GM19372 (cell line): Measurements from ENCODE around the gene TSPO2.
"Not testable (repeated sequence)": the region's sequence is repeated elsewhere in the genome, so short reads cannot be mapped to it uniquely, and the experiment has no call there.

ENCODE experiments used
- ATAC-seq: cut with Tn5 transposase; IDR thresholded peaks from one replicate; pipeline ENCODE4 v1.9.1; 2021; ENCODE audit warnings: mild to moderate bottlenecking, low read depth, moderate library complexity; ENCODE audit not compliant: unreplicated experiment

Gene TSPO2, protein sequence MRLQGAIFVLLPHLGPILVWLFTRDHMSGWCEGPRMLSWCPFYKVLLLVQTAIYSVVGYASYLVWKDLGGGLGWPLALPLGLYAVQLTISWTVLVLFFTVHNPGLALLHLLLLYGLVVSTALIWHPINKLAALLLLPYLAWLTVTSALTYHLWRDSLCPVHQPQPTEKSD

DNA sequence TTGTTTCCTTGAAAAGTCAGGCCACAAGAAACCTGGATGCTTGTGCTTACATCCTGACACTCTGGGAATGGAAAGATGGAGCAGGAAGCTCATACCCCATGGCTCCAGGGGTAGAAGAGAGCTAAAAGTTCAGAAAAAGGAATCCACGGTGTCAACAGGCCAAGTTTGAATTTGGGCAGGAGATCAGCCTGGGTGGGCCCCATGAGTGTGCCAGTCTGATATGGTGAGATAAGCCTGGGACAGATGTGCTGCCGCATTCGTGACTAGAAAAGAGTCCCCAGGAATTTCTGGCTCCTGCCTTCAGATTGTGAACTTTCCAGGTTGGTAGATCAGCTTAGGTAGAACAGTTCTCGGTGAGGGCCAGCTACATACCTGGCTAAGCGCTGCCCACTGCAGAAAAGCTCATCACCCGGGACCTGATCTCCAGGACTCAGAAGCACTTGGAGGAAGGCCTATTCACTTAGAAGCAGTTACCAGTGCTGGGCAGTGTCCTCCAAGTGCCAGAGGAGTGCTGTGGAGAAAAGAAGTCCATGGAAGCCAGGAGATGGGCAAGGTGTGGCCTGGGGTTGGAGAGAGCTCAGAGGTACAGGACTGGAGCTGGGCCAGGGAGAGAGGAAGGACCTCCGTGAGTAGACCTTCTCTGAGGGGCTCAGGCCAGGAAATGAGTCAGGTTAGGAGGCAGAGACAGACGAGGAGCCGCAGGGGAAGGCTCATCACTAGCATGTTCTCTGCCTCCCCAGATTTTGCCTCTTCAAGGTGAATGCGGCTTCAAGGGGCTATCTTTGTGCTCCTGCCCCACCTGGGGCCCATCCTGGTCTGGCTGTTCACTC lies at the start of gene TSPO2:
Gene TSPO2 (plus strand): TSS at position 242 of the 830 bp plus-strand sequence. CDS start 519 bp downstream, at position 761.
- no peak for ATAC-seq

DNA sequence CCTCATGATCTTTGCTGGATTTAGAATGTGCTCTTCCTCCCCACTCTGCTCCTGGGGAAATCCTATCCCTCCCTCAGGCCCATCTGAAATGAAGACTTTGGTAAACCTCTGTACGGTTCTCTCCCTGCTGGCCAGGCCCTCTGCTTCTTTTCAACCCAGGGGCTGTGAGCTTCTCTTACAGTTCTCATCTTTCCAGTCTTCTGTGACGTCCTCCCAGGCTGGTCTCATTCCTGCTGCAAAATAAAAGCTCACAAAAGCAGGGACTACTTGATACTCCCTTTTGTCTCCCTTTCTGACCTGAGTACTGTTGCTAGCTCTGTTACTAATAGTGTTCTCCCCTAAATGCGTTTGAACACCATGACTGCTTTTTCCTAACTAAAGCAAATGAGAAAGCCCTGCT lies 49.5 kb upstream of the TSPO2 start:
- ATAC-seq = no peak

DNA sequence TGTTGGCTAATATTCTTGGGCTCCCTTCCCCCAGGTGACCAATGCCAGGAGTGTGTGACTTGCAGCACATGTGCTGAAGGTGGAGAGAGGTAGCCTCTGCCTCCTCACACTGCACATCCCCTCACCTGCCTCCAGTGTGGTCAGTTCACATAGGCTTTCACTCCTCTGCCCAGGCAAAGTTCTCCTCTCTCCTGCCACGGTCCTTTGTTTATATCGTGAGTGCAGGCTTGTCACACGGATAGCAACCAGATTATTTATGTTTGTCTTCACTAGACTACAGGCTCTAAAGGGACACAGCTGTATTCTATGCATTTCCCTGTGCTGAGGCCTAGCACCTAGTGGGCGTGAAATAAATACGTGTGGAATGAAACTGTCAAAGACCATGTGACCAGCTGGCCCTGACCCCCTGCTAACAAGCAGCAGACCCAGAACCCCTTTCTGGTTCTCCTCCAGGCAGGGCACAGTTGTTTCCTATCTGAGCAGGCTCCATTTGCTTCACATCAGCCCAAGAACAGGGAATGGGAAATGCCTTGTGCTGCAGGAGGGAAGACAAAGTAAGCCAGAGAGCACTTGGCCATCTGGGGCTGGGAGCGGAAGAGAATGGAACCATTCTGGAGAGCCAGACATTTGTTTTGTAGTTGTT lies 45.6 kb upstream of the TSPO2 start:
- ATAC-seq = no peak

DNA sequence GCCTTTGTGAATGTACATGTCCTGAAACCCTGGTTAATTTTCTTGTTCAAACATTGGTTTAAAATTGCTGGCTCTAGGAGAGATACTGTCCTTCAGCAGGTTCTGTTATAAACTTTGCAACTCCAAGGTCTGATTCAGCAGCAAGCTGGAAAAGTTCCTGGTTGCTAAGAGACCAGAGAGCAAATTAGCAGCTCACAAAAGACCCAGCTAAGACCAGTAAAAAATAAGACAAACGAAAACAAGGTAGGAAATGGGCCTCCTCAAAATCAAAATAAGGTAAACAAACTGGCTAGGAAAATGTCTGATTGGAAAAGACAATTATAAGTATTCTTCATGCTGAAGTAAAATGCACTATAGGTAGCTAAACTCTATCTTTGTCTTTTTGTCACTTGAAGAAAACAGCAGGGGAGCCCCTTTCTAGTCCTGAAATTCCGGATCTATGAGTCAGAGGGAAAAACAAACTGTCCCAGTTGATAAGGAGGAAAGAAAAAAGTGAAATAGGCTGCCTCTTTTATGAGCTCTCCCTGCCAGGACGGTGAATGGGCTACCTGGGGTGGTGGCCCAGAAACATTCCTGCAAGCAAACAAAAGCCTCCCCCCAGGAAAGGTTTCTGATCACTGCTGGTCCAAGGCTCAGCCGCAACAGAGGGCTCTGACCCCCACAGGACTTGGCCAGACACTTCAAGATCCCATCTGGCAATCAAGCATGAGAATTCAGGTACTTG lies 44.9 kb upstream of the TSPO2 start:
- ATAC-seq = no peak

DNA sequence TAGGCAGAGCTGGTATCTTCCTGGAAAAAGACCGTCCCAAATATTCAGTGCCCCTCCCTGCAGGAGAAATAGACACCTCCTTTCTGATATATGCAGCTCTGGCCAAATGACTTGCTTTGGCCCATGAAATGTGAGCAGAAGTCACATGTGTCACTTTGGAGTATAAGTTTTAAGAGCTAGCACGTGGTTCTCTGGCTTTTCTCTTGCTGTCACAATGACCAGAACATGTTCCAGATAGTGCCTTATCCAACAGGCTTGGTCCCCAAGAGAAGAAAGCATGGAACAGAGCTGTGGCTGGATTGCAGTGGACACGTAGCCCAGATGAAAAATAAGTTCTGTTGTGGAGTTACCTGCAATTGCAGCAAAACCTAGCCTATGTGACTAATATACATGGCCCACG lies 43.6 kb upstream of the TSPO2 start:
- ATAC-seq = no peak

DNA sequence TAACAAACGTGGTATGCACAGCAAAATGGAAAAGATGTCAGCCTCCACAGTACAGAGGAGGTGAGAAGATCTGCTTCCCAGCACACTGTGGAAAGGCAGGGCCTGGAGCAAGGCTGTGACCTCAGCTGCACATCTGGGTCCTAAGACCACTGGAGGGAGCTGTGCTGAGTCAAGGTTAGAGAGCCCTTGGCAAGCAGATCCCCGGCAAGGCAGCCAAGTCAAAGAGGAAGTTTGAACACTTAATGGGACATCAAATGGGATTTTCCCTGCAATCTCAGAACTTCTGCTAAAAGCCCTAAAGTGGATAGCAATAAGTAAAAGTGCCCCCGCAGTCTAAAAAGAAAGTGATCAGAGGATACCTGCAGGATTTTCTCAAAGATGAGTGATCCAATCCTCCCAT lies 42.7 kb upstream of the TSPO2 start:
- ATAC-seq = no peak

DNA sequence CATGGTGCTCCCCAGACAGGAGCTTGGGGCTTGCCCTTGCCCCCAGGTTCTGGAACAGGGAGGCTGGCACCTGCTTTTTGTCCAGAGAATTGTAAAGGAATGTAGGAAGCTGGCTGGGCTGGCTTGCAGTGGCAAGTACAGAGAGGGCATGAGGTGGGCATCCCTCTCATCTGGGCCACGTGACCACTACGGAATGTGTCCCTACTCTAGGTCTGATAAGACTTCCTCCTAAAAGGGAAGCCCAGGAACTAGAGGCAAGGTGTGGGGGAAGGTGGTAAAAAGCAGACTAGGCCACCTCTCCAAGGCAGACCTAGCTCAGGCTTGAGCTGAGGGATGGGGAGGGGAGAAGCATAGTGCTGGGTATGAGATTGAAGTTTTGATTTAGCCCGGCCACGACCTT lies 42.0 kb upstream of the TSPO2 start:
- ATAC-seq = no peak

DNA sequence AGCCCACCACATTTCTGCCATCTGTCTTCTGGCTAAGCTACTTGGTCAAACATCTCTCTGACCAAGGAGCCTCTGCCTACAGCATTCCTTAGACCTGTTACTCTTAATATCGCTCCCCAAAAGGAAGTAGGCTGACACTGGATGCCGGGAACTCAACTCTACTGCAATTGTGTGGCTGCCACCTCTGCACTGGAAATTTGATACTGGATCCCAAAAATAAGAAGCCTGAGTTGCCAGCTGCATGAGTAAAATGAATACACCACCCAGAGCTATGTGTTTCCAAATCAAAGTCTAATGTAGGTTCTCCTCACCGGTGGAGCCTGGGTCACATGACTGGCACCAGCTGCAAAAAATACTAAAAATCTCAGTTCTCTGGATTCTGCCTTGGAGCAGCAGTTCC lies 40.1 kb upstream of the TSPO2 start:
- no peak for ATAC-seq

DNA sequence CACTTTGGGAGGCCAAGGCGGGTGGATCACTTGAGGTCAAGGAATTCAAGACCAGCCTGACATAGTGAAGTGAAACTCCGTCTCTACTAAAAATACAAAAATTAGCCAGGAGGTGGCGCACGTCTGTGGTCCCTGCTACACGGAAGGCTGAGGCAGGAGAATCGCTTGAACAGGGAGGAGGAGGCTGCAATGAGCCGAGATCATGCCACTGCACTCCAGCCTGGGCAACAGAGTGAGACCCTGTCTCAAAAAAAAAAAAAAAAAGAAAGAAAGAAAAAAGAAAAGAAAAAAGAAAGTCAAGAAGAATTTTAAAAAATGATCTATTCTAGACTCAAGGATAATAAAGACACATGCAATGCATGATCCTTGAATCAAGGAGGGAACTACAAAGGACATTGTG lies 36.0 kb upstream of the TSPO2 start:
- not testable (repeated sequence) for ATAC-seq

DNA sequence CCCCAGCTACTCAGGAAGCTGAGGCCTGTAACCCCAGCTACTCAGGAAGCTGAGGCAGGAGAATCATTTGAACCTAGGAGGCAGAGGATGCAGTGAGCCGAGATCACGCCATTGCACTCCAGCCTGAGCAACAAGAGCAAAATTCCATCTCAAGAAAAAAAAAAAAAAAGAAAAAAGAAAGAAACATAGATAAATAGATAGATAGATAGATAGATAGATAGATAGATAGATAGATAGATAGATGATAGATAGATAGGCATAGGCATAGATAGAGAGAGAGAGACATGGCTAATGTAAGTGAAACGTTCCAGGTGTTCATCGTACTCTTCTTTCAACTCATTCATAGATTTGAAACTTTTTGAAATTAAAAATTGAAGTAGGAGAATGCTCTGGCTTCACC lies 35.3 kb upstream of the TSPO2 start:
- not testable (repeated sequence) for ATAC-seq

DNA sequence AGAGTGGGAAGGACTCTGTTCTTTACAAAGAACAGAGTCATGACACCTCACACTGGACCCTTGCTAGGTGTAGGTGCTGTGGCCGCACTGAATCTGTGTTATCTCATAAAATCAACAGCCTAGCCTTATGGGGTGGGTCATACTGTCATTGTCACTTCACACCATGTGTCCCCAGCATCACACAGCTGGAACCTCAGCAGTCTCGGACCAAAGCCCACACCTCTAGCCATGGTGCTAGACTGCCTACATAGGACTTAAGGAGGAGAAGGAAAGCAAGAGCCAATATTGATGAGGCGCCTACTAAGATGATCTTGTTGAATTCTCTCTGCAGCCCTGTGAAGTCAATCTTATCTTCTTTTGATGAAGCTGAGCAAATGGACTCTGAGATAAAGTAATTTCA lies 34.3 kb upstream of the TSPO2 start:
- ATAC-seq = no peak

DNA sequence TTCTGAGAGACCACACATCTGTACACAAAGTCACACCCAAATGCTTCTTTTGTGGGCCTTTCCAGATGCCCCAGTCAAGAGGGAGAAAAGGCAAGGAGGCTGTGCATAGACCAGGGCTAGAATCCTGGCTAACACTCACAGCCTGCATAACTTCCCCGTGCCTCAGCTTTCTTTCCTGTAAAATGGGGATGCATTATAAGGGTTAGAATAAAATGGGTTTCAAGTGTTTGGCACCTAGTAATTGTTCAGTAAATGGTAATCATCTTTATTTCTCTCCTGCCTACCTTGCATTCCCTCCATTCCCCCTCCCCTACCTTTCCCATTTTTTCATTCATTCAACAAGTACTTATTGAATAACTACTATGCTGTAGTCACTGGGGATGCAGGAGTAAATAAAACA lies 32.6 kb upstream of the TSPO2 start:
- ATAC-seq = no peak

DNA sequence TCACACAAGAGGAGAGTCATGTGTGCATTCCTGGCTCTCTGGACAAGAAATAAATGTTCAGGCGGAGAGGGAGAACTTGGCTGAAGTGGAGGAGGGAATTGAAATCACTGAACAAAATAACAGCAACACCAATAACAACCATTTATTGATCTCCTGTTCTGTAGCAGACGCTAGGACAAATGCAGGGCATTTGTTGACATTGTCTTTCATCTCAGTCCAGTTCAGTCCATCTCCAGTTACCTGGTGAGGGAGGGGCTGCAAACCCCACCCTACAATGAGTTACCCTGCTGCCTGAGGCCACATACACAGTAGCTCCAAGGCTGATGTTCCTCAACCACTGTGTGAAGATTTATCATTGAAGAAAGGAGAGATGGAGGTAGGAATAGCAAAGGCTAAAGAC lies 30.6 kb upstream of the TSPO2 start:
- no peak for ATAC-seq

DNA sequence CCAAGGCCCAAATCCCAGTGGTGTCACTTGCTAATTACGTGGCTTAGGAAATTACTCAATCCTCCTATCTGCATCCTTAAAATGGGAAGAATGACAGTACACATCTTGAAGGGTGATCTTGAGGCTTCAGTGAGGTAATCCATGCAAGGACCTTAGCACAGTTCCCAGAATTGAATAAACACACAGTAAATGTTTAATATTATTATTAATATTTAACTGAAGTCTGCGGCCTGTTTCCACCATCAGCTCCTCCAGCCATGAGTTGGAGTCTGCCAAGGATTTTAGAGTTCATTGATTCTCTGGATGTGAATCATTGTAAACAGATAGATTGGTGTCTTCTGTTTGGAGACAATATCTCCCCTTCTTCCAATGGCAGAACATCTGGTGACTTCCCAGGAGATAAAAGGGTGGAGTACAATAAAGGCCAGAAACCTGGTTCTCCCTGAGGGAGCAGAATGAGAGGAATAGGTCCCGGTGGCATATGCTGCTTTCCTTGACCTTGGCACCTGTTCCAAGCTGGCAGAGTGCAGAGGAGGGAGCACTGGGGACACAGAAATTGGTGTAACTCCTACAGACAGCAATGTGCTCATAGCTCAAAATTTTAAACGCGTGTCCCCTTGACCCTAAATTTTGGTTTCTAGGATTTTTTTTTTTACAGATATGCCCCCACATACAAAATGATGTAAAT lies 28.7 kb upstream of the TSPO2 start:
- no peak for ATAC-seq

DNA sequence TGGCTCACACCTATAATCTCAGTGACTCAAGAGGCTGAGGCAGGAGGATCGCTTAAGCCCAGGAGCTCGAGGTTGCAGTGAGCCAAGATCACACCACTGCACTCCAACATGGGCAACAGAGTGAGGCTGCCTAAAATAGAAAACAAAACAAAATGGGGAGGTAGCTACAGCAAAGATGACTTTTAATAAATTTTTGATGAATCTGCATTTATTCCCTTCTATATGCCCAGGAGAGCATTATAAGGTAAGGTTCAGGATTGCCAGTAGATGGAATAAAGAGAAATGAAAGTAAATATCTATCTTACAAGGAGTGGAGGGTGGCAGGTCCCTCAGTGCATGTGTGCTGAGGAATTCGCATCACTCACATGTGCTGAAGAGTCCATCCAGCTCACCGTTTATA lies 27.5 kb upstream of the TSPO2 start:
- ATAC-seq = no peak

DNA sequence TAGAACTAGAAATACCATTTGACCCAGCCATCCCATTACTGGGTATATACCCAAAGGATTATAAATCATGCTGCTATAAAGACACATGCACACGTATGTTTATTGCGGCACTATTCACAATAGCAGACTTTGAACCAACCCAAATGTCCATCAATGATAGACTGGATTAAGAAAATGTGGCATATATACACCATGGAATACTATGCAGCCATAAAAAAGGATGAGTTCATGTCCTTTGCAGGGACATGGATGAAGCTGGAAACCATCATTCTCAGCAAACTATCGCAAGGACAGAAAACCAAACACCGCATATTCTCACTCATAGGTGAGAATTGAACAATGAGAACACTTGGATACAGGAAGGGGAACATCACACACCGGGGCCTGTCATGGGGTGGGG lies 26.4 kb upstream of the TSPO2 start:
- not testable (repeated sequence) for ATAC-seq

DNA sequence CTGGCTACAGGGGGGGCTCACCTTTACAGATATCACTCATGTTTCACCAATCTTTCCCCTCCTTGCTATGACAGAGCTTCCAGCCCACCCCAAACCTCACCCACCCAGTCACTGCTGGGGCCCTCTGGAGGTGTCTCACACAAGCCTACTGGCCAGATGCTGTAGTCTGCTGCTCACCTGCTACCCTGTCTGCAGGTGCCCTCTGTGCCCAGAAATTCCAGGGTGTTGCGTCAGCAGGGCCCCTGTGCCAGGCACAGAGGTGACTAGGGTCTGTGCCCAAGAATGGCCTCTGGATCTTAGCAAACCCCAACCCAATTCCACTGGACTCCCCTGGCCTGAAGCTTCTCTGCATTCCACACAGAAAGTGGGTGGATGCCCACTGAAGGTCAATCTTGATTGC lies 24.6 kb upstream of the TSPO2 start:
- no peak for ATAC-seq

DNA sequence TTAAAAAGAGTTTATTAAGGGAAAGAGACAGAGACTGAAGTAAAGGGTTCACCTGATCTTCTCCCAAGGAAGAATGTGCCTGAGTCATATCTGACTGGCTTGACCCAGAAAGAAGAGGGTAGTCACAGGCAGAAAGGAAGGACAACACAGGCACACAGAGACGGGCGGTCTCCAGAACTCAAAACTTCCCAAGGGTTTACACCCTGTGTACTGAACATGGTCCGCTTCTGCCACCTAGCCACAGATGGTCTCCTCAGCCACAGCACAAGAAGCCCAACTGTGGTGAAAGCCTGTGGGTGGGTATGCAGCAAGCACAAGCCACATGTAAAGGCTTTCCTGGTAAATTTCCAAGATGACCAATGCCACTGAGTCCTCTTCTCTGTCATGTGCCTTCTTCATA lies 20.4 kb upstream of the TSPO2 start:
- ATAC-seq = no peak

DNA sequence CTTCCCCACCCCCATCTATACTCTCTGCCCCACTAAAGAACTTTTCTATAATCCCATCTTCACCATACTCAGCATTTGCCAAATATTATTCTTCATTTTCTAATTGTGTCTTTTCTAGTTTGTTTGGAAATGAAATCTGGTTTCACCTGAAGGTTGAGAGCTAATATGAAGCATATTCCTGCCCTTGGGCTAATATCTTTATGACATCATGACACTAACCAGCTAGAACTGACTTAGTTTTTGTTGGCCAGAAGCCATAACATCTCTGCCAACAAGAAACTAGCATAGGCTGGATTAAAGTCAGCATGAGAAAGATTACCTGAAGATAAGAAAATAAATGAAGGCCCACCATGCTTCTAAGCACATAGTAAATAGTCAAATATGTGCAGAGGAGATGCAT lies 20.0 kb upstream of the TSPO2 start:
- no peak for ATAC-seq

DNA sequence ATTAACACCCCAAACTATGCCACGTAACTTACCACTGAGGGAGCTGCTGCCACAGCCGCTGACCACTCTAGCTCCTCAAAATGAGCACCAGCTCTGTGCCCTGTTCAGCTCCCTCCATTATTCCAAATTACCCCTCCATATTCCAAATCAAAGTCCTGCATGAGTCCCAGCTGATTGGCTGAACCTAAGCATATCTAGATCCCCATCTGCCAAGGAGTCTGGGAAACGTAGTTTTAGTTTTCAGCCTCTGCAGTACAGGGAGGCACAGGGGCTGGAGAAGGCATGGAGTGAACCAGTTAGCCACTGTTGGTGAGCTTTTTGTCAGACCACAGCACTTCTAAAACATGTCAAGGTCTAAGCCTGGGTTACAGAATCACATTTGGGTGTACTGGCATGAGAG lies 19.2 kb upstream of the TSPO2 start:
- ATAC-seq = no peak
